OCI-LY7 (cell line): Measurements from ENCODE around the gene SENP5. TPM values are rescaled to one million over a fixed set of nuclear protein-coding genes. Genes with fewer than 3 reads are reported as not detected.
"Not testable (repeated sequence)": the region's sequence is repeated elsewhere in the genome, so short reads cannot be mapped to it uniquely, and the experiment has no call there.

ENCODE experiments used
- BruUV-seq: library from RNA; stranded (reverse); fragments of 400-500 nt; replicated peaks from 2 replicates; lab custom pipeline; 2021; lab: Mats Ljungman, UMichigan
- CTCF ChIA-PET: fragments of 300-600 bp; sonication (Branson Sonifier 250); formaldehyde crosslinking; loops from one replicate; lab custom pipeline; 2022; ENCODE audit warnings: antibody characterized with exemption; ENCODE audit not compliant: unreplicated experiment; lab: Charles Lee
- POLR2A ChIA-PET: fragments of 300-600 bp; sonication (Branson Sonifier 250); formaldehyde crosslinking; loops from one replicate; lab custom pipeline; 2022; ENCODE audit warnings: antibody characterized with exemption; lab: Charles Lee
- DNase-seq: peaks from one replicate; pipeline ENCODE4 v3.0.0-alpha.2; 2015; ENCODE audit warnings: low spot score
- H2AFZ ChIP-seq: fragments of 200-600 bp; sonication (generic), shearing (Covaris generic); 2 replicates; pipeline ENCODE4 v1.6.1; 2014; ENCODE audit warnings: mild to moderate bottlenecking, antibody characterized with exemption, low read length, moderate library complexity
- H3K27ac ChIP-seq: fragments of 200-600 bp; sonication (generic); 2 replicates; pipeline ENCODE4 v1.5.1; 2014; ENCODE audit warnings: mixed run types, low read depth, mild to moderate bottlenecking, moderate library complexity, low read length, inconsistent platforms; ENCODE audit not compliant: poor library complexity, severe bottlenecking
- H3K36me3 ChIP-seq: fragments of 200-600 bp; sonication (generic); 2 replicates; pipeline ENCODE4 v1.6.1; 2014; ENCODE audit warnings: mild to moderate bottlenecking, antibody characterized with exemption, low read length, moderate library complexity, mixed read lengths; ENCODE audit not compliant: insufficient read depth
- H3K4me1 ChIP-seq: fragments of 200-600 bp; sonication (generic); 2 replicates; pipeline ENCODE4 v1.5.1; 2014; ENCODE audit warnings: mild to moderate bottlenecking, low read length; ENCODE audit not compliant: insufficient read depth, poor library complexity, severe bottlenecking
- H3K4me2 ChIP-seq: fragments of 200-600 bp; sonication (generic); 2 replicates; pipeline ENCODE4 v1.6.1; 2014; ENCODE audit warnings: mild to moderate bottlenecking, low read length
- H3K4me3 ChIP-seq: fragments of 200-600 bp; sonication (generic); 2 replicates; pipeline ENCODE4 v1.5.1; 2014; ENCODE audit warnings: mild to moderate bottlenecking, low read depth, low read length; ENCODE audit not compliant: poor library complexity, severe bottlenecking
- H3K79me2 ChIP-seq: fragments of 200-600 bp; sonication (generic); 2 replicates; pipeline ENCODE4 v1.6.1; 2016; ENCODE audit warnings: low read depth, mild to moderate bottlenecking, low read length, moderate library complexity, mixed read lengths; ENCODE audit not compliant: insufficient read depth
- H3K9me2 ChIP-seq: fragments of 200-600 bp; sonication (generic); 2 replicates; pipeline ENCODE4 v1.6.1; 2016; ENCODE audit warnings: mild to moderate bottlenecking, low read length, mixed read lengths; ENCODE audit not compliant: insufficient read depth
- H3K9me3 ChIP-seq: fragments of 200-600 bp; sonication (generic); 2 replicates; pipeline ENCODE4 v1.6.1; 2014; ENCODE audit warnings: mild to moderate bottlenecking, mixed run types, low read length, mixed read lengths
- H4K20me1 ChIP-seq: fragments of 200-600 bp; sonication (generic); 2 replicates; pipeline ENCODE4 v1.6.1; 2014; ENCODE audit warnings: mild to moderate bottlenecking, antibody characterized with exemption, low read length, moderate library complexity, mixed read lengths; ENCODE audit not compliant: insufficient read depth
- CTCF ChIP-seq: fragments of 200-600 bp; sonication (generic); conservative IDR thresholded peaks from 2 replicates; pipeline ENCODE4 v1.5.1; 2014; ENCODE audit warnings: mild to moderate bottlenecking, antibody characterized with exemption, low read length, moderate library complexity, mixed read lengths
- EZH2phosphoT487 ChIP-seq: fragments of 200-600 bp; sonication (generic); IDR thresholded peaks from 2 replicates; pipeline ENCODE4 v1.6.1; 2018; ENCODE audit warnings: low read depth, borderline replicate concordance, mild to moderate bottlenecking, mixed run types, antibody characterized with exemption, low read length, moderate library complexity, mixed read lengths
- intact Hi-C: fragments of 100-400 bp; cut with micrococcal nuclease; formaldehyde crosslinking; loops from one replicate; pipeline ENCODE4 v1.10.0; 2022; ENCODE audit not compliant: unreplicated experiment
- total RNA-seq, 2 experiments: library from RNA; depleted of rRNA in 1 of 2; stranded (reverse); fragments of >200 nt in 1 of 2; shearing (Covaris generic) in 1 of 2; gene quantifications; 2 replicates each; pipeline ENCODE4 v1.2.3, GENCODE V29; 2014 to 2022

The SENP5 gene
- total RNA-seq, 2 experiments from 2014 or later, result 40.2 to 42.9 TPM

- Histone ChIP-seq H3K9me2 (no peaks in the 10 kb centered on the region), H3K4me2 (no peak overlapping the region), H3K79me2 (no peaks in the 10 kb centered on the region), H4K20me1 (no peaks in the 10 kb centered on the region), H3K4me1 (no peaks in the 10 kb centered on the region), H2AFZ (no peak overlapping the region), H3K9me3 (peaks cover 5% of the 10 kb centered on the region; the same call in 1 of the 2 replicates), H3K27ac (no peak overlapping the region), H3K4me3 (no peak overlapping the region), H3K36me3 (no peaks in the 10 kb centered on the region)
- no peak for DNase-seq
- TF ChIP-seq EZH2phosphoT487 (no peak), CTCF (no peak)
- intact Hi-C loops, result no loop called here
- no TSS peak for BruUV-seq
- CTCF ChIA-PET, result no interaction called here
- POLR2A ChIA-PET, result no interaction called here
These were observed 18.5 kb upstream of the SENP5 start for GRCh38 chr3:196849180-196849741.

DNA sequence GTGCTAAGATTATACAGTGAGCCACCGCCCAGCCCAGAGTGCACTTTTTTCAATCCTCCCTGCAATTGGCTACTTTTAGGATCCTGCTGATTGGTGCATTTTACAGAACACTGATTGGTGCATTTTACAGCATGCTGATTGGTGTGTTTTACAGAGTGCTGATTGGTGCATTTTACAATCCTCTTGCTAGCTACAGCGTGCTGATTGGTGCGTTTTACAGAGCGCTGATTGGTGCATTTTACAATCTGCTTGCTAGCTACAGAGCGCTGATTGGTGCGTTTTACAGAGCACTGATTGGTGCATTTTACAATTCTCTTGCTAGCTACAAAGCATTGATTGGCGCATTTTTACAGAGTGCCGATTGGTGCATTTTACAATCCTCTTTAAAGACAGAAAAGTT lies 4.7 kb upstream of the SENP5 start:
- peak; percentile 18 for DNase-seq
- H3K9me2 ChIP-seq, H3K4me3 ChIP-seq, H3K4me1 ChIP-seq, H3K36me3 ChIP-seq, BruUV-seq, H2AFZ ChIP-seq, H4K20me1 ChIP-seq, intact Hi-C loops, H3K4me2 ChIP-seq, H3K27ac ChIP-seq, CTCF ChIA-PET, H3K79me2 ChIP-seq: not testable (repeated sequence)
- POLR2A ChIA-PET, result interaction anchor here (0.8 kb wide), 1 partner anchor 12 kb away, joined by 8 read pairs; no protein-coding TSS in a partner anchor
- peaks cover 12% of the 10 kb centered on the region; the same call in 1 of the 2 replicates for H3K9me3 ChIP-seq

- TSS peak; percentile 95 for BruUV-seq
- intact Hi-C loops, result no loop called here
- Histone ChIP-seq H3K4me1 (peaks cover 17% of the 10 kb centered on the region), H4K20me1 (peaks cover 14% of the 10 kb centered on the region), H3K79me2 (peaks cover 41% of the 10 kb centered on the region), H3K4me2 (peak overlapping the region; percentile 91), H3K36me3 (peaks cover 23% of the 10 kb centered on the region), H3K9me2 (no peaks in the 10 kb centered on the region), H3K9me3 (peaks cover 12% of the 10 kb centered on the region; the same call in 1 of the 2 replicates), H3K27ac (peak overlapping the region; percentile 18), H2AFZ (peak overlapping the region; percentile 99), H3K4me3 (peak overlapping the region; percentile 77)
- CTCF ChIA-PET, result interaction anchor here (0.6 kb wide), 1 partner anchor 19 kb away, joined by 5 read pairs; no protein-coding TSS in a partner anchor
- TF ChIP-seq EZH2phosphoT487 (no peak), CTCF (no peak)
- POLR2A ChIA-PET, result interaction anchor here (0.5 to 2.6 kb wide), 7 partner anchors 14 to 746 kb away, joined by 3 to 13 read pairs (median 3); partner anchors contain the start of gene NCBP2
- DNase-seq, result no peak
These were observed 589 bp upstream of the SENP5 start for GRCh38 chr3:196867155-196867506.
